ENCODE measurements around the gene NBPF12.
"Not testable (repeated sequence)": the region's sequence is repeated elsewhere in the genome, so short reads cannot be mapped to it uniquely, and the experiment has no call there.

GRCh38 chr1:146926413-146926812, 11.7 kb upstream of the NBPF12 start:
- not testable (repeated sequence) for TF ChIP-seq CTCF (conservative IDR thresholded peaks at IDR 0.05; ENCODE audit: low read depth, low read length); EZH2 (IDR thresholded peaks at IDR 0.05; ENCODE audit: borderline replicate concordance, low read depth, low read length, poor library complexity, severe bottlenecking)

Measured in A673 (cell line).